ENCODE data around the gene ARHGAP40. TPM values are rescaled to one million over a fixed set of nuclear protein-coding genes. Genes with fewer than 3 reads are reported as not detected.
A peak's percentile ranks its signal among the peaks of the same experiment; 100 is the strongest.
"Not testable (repeated sequence)": the region's sequence is repeated elsewhere in the genome, so short reads cannot be mapped to it uniquely, and the experiment has no call there.

ARHGAP40 gene
- total RNA-seq, 2 donors from 2014 or later: not detected

DNA sequence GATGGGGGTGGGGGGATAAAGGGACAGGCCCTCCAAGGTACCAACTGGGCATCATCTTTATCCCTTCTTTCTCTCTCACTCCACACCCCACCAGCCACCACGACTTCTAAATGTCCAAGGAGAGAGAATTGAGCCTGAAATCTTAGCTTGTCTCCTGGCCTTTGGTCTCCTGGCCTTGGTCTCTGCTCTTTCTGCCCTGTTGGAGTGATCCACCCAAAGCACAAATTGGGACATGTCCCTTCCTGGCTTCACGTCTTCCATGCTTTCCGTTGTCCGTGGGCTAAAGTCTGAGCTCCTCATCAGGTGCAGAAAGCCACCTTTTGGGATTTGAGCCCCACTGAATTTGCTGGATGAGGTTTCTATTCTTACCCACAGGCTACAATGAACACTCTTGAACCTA is 12.3 kb upstream of the ARHGAP40 start:
- Histone ChIP-seq H3K36me3 (no peaks in the 10 kb centered on the region), H3K4me3 (no peak overlapping the region), H3K9me3 (no peaks in the 10 kb centered on the region), H3K27ac (no peak overlapping the region), H3K4me1 (no peaks in the 10 kb centered on the region), H3K27me3 (no peaks in the 10 kb centered on the region)
- TF ChIP-seq, protein P1, sequence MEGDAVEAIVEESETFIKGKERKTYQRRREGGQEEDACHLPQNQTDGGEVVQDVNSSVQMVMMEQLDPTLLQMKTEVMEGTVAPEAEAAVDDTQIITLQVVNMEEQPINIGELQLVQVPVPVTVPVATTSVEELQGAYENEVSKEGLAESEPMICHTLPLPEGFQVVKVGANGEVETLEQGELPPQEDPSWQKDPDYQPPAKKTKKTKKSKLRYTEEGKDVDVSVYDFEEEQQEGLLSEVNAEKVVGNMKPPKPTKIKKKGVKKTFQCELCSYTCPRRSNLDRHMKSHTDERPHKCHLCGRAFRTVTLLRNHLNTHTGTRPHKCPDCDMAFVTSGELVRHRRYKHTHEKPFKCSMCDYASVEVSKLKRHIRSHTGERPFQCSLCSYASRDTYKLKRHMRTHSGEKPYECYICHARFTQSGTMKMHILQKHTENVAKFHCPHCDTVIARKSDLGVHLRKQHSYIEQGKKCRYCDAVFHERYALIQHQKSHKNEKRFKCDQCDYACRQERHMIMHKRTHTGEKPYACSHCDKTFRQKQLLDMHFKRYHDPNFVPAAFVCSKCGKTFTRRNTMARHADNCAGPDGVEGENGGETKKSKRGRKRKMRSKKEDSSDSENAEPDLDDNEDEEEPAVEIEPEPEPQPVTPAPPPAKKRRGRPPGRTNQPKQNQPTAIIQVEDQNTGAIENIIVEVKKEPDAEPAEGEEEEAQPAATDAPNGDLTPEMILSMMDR (IDR thresholded peaks at IDR 0.05): no peak
- DNase-seq (ENCODE audit: low spot score): no peak

DNA sequence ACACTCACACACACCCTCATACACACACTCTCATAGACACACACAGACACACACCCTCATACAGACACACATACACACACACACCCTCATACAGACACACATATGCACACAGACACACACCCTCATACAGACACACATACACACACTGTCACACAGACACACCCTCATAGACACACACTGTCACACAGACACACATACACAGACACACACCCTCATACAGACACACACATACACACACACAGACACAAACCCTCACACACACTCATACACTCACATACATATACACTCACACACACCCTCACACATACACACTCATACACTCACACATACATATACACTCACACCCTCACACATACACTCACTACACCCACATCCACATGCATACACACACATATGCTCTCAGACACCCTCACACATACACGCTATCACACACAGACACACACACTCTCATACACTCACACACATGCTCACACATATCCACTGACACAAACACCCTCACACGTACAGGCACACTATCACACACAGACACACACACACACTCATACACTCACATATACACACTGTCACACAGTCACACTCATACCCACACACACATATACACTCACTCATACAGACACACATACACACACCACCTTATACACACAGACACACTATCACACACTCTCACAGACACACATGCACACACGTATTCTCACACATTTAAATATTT is 11.5 kb upstream of the ARHGAP40 start:
- H3K4me3 ChIP-seq: no peak overlapping the region
- peak; percentile 13 for DNase-seq (ENCODE audit: low spot score)
- no peaks in the 10 kb centered on the region for H3K4me1 ChIP-seq
- no peaks in the 10 kb centered on the region for H3K36me3 ChIP-seq
- H3K27ac ChIP-seq: no peak overlapping the region
- H3K27me3 ChIP-seq: no peaks in the 10 kb centered on the region
- TF ChIP-seq, protein P1 (IDR thresholded peaks at IDR 0.05): no peak
- no peaks in the 10 kb centered on the region for H3K9me3 ChIP-seq

DNA sequence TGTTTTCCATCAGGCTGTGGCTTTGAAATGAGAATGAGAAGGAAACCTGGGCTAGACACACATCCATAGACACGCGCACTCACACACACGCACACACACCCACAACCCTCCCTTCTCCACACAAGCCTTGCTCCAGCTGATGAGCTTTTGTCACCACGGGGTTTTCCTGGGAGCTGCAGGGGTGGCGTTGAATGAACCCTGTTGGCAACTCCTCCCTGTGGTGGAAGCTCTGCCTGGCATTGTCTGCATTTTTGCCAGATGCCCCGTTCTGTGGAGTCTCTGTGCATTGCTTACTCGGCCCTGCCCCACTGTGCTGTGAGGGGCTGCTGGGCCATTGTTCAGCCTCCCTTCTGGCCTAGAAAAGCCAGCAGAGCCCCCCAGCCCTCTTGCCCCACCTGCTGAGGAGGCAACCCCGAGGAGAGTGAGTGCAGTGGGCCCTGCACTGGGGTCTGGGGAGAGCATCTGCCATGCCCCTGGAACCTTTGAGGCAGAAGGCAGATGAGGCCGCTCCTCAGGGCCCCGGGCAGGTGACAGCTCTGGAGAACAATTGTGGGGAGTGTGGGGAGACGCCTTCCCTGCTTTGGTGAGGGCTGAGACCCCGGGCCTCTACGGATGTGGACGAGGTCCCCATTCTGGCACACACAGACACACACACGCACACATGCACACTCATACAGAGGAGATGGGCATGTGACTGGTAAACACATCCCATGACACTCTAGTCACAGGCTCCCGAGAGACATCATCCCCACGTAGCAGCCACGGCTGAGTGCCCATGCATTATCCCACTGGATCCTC is 10.7 kb upstream of the ARHGAP40 start:
- TF ChIP-seq, protein P1 (IDR thresholded peaks at IDR 0.05): no peak
- Histone ChIP-seq H3K27ac (no peak overlapping the region), H3K4me3 (no peak overlapping the region), H3K9me3 (no peaks in the 10 kb centered on the region), H3K36me3 (no peaks in the 10 kb centered on the region), H3K27me3 (no peaks in the 10 kb centered on the region), H3K4me1 (no peaks in the 10 kb centered on the region)
- DNase-seq (ENCODE audit: low spot score): no peak

DNA sequence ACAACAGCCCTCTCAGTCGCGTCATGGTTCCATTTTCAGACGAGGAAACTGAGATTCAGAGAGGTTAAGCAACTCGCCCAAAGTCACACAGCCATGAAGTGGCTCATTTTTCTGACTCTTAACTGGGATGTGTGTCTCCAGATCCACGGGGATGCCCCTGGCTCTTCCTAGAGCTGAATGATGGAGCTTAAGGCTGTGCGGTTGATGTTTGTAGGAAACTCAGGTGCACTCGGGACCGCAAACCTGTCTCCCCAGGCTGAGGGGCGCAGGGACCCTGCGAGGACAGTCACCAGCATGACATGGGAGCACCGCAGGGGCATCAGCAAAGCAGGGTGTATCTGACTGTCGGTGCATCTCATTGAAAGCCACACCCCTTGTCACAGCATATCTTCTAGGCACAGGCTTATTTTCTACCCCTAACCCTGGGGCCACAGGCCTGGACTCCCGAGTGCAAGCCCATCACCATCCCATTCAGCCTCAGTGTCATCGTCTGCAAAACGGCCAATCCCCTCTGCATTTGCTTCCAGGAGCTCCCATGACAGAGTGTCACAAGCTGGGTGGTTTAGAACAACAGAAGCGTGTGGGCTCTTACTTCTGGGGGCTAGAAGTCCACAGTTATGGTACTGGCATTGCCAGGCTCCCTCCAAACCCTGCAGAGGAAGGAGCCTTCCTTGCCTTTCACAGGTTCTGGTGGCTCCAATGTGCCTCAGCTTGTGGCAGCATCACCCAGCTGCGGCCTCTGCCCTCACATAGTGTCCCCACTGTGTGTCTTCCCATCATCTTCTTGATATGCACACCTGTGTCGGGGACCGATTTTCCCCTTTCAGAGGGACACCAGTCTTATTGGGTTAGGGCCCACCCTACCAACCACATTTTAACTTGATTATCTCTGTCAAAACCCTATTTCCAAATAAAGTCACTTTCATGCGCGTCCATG is 9.9 kb upstream of the ARHGAP40 start:
- no peak overlapping the region for H3K27ac ChIP-seq
- DNase-seq (ENCODE audit: low spot score): no peak
- no peaks in the 10 kb centered on the region for H3K36me3 ChIP-seq
- TF ChIP-seq, protein P1 (IDR thresholded peaks at IDR 0.05): no peak
- no peaks in the 10 kb centered on the region for H3K9me3 ChIP-seq
- no peaks in the 10 kb centered on the region for H3K27me3 ChIP-seq
- H3K4me1 ChIP-seq: no peaks in the 10 kb centered on the region
- no peak overlapping the region for H3K4me3 ChIP-seq

DNA sequence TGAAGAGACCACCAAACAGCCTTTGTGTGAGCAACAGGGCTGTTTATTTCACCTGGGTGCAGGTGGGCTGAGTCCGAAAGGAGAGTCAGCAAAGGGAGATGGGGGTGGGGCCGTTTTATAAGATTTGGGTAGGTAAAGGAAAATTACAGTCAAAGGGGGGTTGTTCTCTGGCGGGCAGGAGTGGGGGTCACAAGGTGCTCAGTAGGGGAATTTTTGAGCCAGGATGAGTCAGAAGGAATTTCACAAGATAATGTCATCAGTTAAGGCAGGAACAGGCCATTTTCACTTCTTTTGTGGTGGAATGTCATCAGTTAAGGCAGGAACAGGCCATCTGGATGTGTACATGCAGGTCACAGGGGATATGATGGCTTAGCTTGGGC is 9.2 kb upstream of the ARHGAP40 start:
- H3K4me3 ChIP-seq; H3K27ac ChIP-seq; H3K4me1 ChIP-seq; H3K9me3 ChIP-seq; H3K27me3 ChIP-seq; H3K36me3 ChIP-seq; DNase-seq (ENCODE audit: low spot score): not testable (repeated sequence)

DNA sequence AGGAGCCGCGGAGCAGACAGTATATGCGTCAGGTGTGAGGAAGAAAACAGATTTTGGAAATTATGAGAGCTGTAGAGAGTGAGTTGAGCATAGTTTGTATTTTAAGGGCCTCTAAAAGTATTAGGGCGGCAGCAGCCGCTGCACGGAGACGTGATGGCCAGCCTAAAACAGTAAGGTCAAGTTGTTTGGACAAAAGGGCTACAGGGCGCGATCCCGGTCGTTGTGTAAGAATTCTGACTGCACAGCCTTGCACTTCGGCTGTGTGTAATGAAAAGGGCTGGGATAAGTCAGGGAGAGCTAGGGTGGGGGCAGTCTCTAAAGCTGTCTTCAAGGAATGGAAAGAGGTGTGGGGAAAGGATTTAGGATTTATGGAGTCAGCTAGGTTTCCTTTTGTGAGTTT is 7.3 kb upstream of the ARHGAP40 start:
- not testable (repeated sequence) for H3K4me1 ChIP-seq; H3K27ac ChIP-seq; H3K27me3 ChIP-seq; H3K9me3 ChIP-seq; DNase-seq (ENCODE audit: low spot score); H3K4me3 ChIP-seq; H3K36me3 ChIP-seq

DNA sequence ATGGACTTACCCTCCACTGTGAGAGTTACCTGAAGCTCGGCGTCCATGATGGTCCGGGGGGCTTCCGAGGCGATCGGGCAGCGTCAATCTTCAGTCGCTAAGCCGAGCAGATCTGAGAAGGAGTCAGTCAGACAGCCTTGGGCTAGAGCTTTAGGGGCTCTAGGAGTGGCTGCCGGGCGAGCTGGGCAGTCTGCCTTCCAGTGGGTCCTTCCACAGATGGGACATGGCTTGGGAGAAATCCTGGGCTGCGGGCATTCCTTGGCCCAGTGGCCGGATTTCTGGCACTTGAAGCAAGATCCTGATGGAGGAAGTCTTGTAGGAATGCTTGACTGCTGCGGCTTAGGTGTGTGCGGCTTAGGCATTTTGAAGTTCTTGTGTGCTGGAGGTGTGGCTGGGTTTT is 5.7 kb upstream of the ARHGAP40 start:
- not testable (repeated sequence) for H3K4me3 ChIP-seq; H3K4me1 ChIP-seq; H3K36me3 ChIP-seq; DNase-seq (ENCODE audit: low spot score); H3K27ac ChIP-seq; H3K27me3 ChIP-seq; H3K9me3 ChIP-seq

All from right atrium auricular region (tissue), 2 donors.